ENCODE results near the gene NDC80. TPM values are rescaled to one million over a fixed set of nuclear protein-coding genes. Genes with fewer than 3 reads are reported as not detected.
A peak's percentile ranks its signal among the peaks of the same experiment; 100 is the strongest.

NDC80 gene
- total RNA-seq, 1 donor from 2014 or later: 0.55 TPM

GRCh38 chr18:2545155-2545554 is 26.2 kb upstream of the NDC80 start:
- TF ChIP-seq CTCF (IDR thresholded peaks at IDR 0.05; ENCODE audit: borderline replicate concordance): no peak
- H3K9me3 ChIP-seq (replicated peaks): no peaks in the 10 kb centered on the region
- H3K27me3 ChIP-seq (ENCODE audit: low read depth): no peaks in the 10 kb centered on the region
- intact Hi-C loops (cut with micrococcal nuclease): loop anchor here (10.0 kb wide), 4 partner anchors 210 to 1670 kb away; no protein-coding TSS in a partner anchor
- no peak overlapping the region for H3K27ac ChIP-seq (replicated peaks)
- DNase-seq: no peak
- H3K4me1 ChIP-seq: no peaks in the 10 kb centered on the region
- peaks cover 27% of the 10 kb centered on the region for H3K36me3 ChIP-seq
- no peak overlapping the region for H3K4me3 ChIP-seq

GRCh38 chr18:2547477-2548087 is 23.8 kb upstream of the NDC80 start:
- intact Hi-C loops (cut with micrococcal nuclease): loop anchor here (10.0 kb wide), 4 partner anchors 213 to 1673 kb away; no protein-coding TSS in a partner anchor
- Histone ChIP-seq H3K36me3 (peaks cover 34% of the 10 kb centered on the region), H3K4me3 (no peak overlapping the region), H3K27ac (replicated peaks) (no peak overlapping the region), H3K4me1 (no peaks in the 10 kb centered on the region), H3K27me3 (ENCODE audit: low read depth) (no peaks in the 10 kb centered on the region), H3K9me3 (replicated peaks) (no peaks in the 10 kb centered on the region)
- peak; percentile 65 for TF ChIP-seq CTCF (IDR thresholded peaks at IDR 0.05; ENCODE audit: borderline replicate concordance)
- DNase-seq: no peak

GRCh38 chr18:2549462-2549861 is 21.9 kb upstream of the NDC80 start:
- Histone ChIP-seq H3K27ac (replicated peaks) (no peak overlapping the region), H3K9me3 (replicated peaks) (no peaks in the 10 kb centered on the region), H3K27me3 (ENCODE audit: low read depth) (no peaks in the 10 kb centered on the region), H3K4me1 (no peaks in the 10 kb centered on the region), H3K4me3 (no peak overlapping the region), H3K36me3 (peaks cover 36% of the 10 kb centered on the region)
- no peak for DNase-seq
- TF ChIP-seq CTCF (IDR thresholded peaks at IDR 0.05; ENCODE audit: borderline replicate concordance): no peak
- intact Hi-C loops (cut with micrococcal nuclease): loop anchor here (10.0 kb wide), 4 partner anchors 215 to 1675 kb away; no protein-coding TSS in a partner anchor

GRCh38 chr18:2551425-2551824 is 19.9 kb upstream of the NDC80 start:
- TF ChIP-seq CTCF (IDR thresholded peaks at IDR 0.05; ENCODE audit: borderline replicate concordance): no peak
- no peaks in the 10 kb centered on the region for H3K9me3 ChIP-seq (replicated peaks)
- H3K36me3 ChIP-seq: peaks cover 32% of the 10 kb centered on the region
- no peaks in the 10 kb centered on the region for H3K27me3 ChIP-seq (ENCODE audit: low read depth)
- DNase-seq: no peak
- no peak overlapping the region for H3K4me3 ChIP-seq
- H3K4me1 ChIP-seq: no peaks in the 10 kb centered on the region
- no peak overlapping the region for H3K27ac ChIP-seq (replicated peaks)
- intact Hi-C loops (cut with micrococcal nuclease): no loop called here

- H3K9me3 ChIP-seq (replicated peaks): no peaks in the 10 kb centered on the region
- TF ChIP-seq CTCF (IDR thresholded peaks at IDR 0.05; ENCODE audit: borderline replicate concordance): no peak
- intact Hi-C loops (cut with micrococcal nuclease): no loop called here
- no peaks in the 10 kb centered on the region for H3K4me1 ChIP-seq
- no peak for DNase-seq
- no peak overlapping the region for H3K4me3 ChIP-seq
- no peak overlapping the region for H3K27ac ChIP-seq (replicated peaks)
- H3K27me3 ChIP-seq (ENCODE audit: low read depth): no peaks in the 10 kb centered on the region
- peaks cover 24% of the 10 kb centered on the region for H3K36me3 ChIP-seq
Observed at GRCh38 chr18:2554696-2555095, 16.7 kb upstream of the NDC80 start.
